ENCODE measurements around the gene NPW. TPM values are rescaled to one million over a fixed set of nuclear protein-coding genes. Genes with fewer than 3 reads are reported as not detected.
A peak's percentile ranks its signal among the peaks of the same experiment; 100 is the strongest.

The NPW gene
- total RNA-seq, 4 donors from 2014 or later = not detected

DNA sequence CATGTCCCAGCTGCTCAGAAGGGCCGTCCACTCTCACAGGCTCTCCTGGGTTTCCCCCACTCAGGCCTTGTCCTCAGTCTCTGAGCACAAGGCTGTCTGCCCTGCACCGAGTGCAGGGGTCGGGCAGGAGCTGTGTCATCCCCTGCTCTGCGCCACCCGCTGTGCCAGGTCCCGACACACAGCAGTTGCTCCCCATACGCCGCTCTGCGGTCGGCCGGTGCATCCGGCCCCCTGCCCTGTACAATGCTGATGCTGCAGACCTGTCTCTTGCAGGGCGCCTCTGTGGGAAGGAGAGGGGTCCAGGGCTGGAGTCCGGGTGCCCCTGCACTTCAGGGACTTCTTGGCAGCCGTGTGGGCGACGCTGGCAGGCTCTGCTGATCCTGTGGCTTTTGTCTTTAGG lies 34.3 kb downstream of the NPW start:
- TF ChIP-seq POLR2AphosphoS5 (IDR thresholded peaks at IDR 0.05) (no peak), POLR2A (IDR thresholded peaks at IDR 0.05; ENCODE audit: low read depth) (no peak), EP300 (IDR thresholded peaks at IDR 0.05) (no peak)
- TF ChIP-seq, protein P1, sequence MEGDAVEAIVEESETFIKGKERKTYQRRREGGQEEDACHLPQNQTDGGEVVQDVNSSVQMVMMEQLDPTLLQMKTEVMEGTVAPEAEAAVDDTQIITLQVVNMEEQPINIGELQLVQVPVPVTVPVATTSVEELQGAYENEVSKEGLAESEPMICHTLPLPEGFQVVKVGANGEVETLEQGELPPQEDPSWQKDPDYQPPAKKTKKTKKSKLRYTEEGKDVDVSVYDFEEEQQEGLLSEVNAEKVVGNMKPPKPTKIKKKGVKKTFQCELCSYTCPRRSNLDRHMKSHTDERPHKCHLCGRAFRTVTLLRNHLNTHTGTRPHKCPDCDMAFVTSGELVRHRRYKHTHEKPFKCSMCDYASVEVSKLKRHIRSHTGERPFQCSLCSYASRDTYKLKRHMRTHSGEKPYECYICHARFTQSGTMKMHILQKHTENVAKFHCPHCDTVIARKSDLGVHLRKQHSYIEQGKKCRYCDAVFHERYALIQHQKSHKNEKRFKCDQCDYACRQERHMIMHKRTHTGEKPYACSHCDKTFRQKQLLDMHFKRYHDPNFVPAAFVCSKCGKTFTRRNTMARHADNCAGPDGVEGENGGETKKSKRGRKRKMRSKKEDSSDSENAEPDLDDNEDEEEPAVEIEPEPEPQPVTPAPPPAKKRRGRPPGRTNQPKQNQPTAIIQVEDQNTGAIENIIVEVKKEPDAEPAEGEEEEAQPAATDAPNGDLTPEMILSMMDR (IDR thresholded peaks at IDR 0.05) = no peak
- Histone ChIP-seq H3K4me1 (peaks cover 5 to 8% (median 7%) of the 10 kb centered on the region in 4 donors), H3K36me3 (peaks cover 30 to 88% (median 82%) of the 10 kb centered on the region in 4 donors), H3K27ac (replicated peaks in 1 of 4) (no peak overlapping the region), H3K9me3 (no peaks in the 10 kb centered on the region), H3K27me3 (no peaks in the 10 kb centered on the region), H3K4me3 (no peak overlapping the region)
- no peak for DNase-seq (ENCODE audit: extremely low spot score)
- 93% methylated on average over 17 of the region's 17 CpGs for WGBS
- intact Hi-C loops (cut with DNase I) = no loop called here

DNA sequence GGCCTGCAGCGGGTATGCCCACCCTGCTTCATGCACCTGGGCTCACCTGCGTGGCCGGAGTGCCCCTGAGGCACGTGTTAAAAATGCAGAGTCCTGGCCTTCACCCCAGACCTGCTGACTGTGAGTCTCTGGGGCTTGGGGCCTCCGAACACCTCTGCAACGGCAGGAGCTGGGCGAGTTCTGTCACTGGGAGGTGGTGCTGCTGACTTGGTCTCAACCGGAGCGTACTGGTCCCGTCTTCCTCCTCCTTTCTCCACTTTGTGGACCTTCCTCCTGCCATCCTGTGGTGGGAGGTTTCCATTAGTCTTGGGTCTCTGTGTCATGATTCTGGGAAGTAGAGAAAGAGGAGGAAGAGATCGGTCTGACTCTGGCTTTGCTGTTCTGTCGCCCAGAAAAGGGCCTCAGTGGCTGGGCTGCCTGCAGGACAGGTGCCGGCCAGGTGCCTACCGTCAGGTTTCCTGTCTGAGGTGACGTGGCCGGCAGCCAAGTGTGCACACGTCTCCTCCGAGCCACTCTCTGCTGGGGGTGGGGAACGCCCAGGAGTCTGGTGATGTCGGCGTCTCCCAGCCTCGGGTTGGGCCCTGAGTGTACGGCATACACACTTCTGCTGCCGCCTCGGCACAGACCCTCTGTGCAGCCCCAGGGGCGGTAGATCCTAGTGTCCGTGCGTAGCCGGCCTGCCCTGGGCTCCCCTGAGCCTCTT lies 35.1 kb downstream of the NPW start:
- 88% methylated on average over 28 of the region's 29 CpGs for WGBS
- peaks cover 30 to 95% (median 87%) of the 10 kb centered on the region in 4 donors for H3K36me3 ChIP-seq
- intact Hi-C loops (cut with DNase I) = no loop called here

DNA sequence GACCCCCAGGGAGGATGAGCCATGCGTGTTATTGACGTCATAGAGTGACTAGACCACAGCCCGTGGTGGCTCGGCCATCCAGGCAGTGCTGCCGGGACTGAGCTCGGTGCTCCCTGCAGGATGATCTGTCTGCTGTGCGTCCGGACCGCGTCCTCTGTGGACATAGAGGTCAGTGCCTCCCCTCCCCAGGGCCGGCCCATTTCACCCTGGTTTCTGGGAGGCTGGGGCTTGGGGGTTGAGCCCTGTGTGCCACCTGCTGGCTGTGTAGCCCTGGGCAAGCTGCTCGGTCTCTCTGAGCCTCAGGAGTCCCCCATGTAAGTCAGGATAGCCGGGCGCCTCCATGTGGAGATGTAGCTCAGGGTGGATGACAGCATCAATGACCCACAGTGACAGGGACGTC lies 36.5 kb downstream of the NPW start:
- H3K36me3 ChIP-seq = peaks cover 35 to 96% (median 90%) of the 10 kb centered on the region in 4 donors
- DNase-seq (ENCODE audit: extremely low spot score) = no peak
- 71% methylated on average over 10 of the region's 15 CpGs for WGBS
- no peak for TF ChIP-seq EP300 (IDR thresholded peaks at IDR 0.05)
- no peak for TF ChIP-seq POLR2AphosphoS5 (IDR thresholded peaks at IDR 0.05)
- TF ChIP-seq POLR2A (IDR thresholded peaks at IDR 0.05; ENCODE audit: low read depth) = no peak
- TF ChIP-seq, protein P1 (IDR thresholded peaks at IDR 0.05) = peak in 2 of 3 experiments; percentile 9 to 19
- H3K27me3 ChIP-seq = no peaks in the 10 kb centered on the region
- H3K27ac ChIP-seq (replicated peaks in 1 of 4) = no peak overlapping the region
- H3K9me3 ChIP-seq = no peaks in the 10 kb centered on the region
- H3K4me1 ChIP-seq = no peaks in the 10 kb centered on the region
- intact Hi-C loops (cut with DNase I) = no loop called here
- H3K4me3 ChIP-seq = no peak overlapping the region

More for the DNA sequence above, 35.1 kb downstream of the NPW start:
- Histone ChIP-seq H3K9me3 (no peaks in the 10 kb centered on the region), H3K4me3 (no peak overlapping the region), H3K27me3 (no peaks in the 10 kb centered on the region), H3K4me1 (no peaks in the 10 kb centered on the region), H3K27ac (replicated peaks in 1 of 4) (no peak overlapping the region)
- no peak for DNase-seq (ENCODE audit: extremely low spot score)
- TF ChIP-seq EP300 (IDR thresholded peaks at IDR 0.05) (no peak), POLR2A (IDR thresholded peaks at IDR 0.05; ENCODE audit: low read depth) (no peak), POLR2AphosphoS5 (IDR thresholded peaks at IDR 0.05) (no peak)
- TF ChIP-seq, protein P1 (IDR thresholded peaks at IDR 0.05) = no peak

DNA sequence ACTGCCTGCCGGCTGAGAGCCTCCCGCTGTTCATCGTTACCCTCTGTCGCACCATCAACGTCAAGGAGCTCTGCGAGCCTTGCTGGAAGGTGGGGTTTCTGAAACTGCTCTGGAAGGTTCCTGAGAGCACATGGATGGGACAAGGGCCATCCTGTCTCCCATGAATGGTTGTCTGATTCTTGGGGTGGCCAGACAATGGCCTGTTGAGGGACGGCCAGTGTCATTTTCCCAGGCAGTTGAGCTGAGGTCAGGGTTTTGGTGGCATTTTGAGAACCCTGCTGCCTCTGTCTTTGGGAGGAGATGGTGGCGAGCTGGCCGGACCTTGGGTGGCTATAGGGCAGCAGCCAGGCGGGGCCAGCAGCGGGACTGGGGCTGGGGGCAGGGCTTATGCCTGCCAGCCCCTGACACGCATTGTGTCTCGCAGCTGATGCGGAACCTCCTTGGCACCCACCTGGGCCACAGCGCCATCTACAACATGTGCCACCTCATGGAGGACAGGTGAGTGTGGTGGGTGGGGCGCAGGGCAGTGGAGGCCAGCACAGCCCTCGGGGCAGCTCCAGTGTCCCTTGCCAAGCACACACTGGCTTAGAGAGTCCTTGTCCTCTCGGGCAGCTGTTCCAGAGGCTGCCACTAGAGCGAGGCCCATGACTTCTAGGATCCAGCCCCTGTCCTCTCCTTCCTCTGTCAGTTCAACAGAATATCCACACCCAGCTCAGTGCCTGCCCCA lies 37.3 kb downstream of the NPW start:
- 79% methylated on average over 8 of the region's 19 CpGs for WGBS
- TF ChIP-seq EP300 (IDR thresholded peaks at IDR 0.05) = no peak
- TF ChIP-seq, protein P1 (IDR thresholded peaks at IDR 0.05) = peak in 1 of 3 experiments; percentile 27

More for the DNA sequence above, 37.3 kb downstream of the NPW start:
- H3K4me3 ChIP-seq = no peak overlapping the region
- intact Hi-C loops (cut with DNase I) = no loop called here
- H3K27me3 ChIP-seq = no peaks in the 10 kb centered on the region
- no peak for DNase-seq (ENCODE audit: extremely low spot score)
- H3K36me3 ChIP-seq = peaks cover 35 to 96% (median 90%) of the 10 kb centered on the region in 4 donors
- H3K27ac ChIP-seq (replicated peaks in 1 of 4) = no peak overlapping the region
- H3K9me3 ChIP-seq = no peaks in the 10 kb centered on the region
- no peaks in the 10 kb centered on the region for H3K4me1 ChIP-seq

Data from esophagus muscularis mucosa (tissue), 4 donors.